ENCODE results near the gene KAT6B.

DNA sequence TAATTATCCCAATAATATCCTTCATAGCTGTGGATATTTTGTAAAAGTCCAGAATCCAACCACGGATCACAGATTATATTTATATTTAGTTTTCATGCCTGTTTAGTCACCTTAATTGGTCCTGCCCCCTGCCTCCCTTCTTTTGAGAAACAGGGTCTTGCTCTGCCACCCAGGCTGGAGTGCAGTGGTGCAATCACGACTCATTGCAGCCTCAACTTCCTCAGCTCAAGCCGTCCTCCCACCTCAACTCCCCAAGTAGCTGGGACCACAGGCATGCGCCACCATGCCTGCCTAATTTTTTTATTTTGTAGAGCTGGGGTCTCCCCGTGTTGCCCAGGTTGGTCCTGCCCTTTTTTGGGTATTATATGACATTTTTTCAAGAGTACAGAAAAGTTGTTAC lies 129.4 kb downstream of the KAT6B start:
- TF ChIP-seq POLR2A (IDR thresholded peaks at IDR 0.05) = no peak
- TF ChIP-seq, protein P1, sequence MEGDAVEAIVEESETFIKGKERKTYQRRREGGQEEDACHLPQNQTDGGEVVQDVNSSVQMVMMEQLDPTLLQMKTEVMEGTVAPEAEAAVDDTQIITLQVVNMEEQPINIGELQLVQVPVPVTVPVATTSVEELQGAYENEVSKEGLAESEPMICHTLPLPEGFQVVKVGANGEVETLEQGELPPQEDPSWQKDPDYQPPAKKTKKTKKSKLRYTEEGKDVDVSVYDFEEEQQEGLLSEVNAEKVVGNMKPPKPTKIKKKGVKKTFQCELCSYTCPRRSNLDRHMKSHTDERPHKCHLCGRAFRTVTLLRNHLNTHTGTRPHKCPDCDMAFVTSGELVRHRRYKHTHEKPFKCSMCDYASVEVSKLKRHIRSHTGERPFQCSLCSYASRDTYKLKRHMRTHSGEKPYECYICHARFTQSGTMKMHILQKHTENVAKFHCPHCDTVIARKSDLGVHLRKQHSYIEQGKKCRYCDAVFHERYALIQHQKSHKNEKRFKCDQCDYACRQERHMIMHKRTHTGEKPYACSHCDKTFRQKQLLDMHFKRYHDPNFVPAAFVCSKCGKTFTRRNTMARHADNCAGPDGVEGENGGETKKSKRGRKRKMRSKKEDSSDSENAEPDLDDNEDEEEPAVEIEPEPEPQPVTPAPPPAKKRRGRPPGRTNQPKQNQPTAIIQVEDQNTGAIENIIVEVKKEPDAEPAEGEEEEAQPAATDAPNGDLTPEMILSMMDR (IDR thresholded peaks at IDR 0.05) = no peak

Measured in vagina (tissue), 2 donors.